ENCODE results near the gene EXOC4.
A peak's percentile ranks its signal among the peaks of the same experiment; 100 is the strongest.

EXOC4 gene

DNA sequence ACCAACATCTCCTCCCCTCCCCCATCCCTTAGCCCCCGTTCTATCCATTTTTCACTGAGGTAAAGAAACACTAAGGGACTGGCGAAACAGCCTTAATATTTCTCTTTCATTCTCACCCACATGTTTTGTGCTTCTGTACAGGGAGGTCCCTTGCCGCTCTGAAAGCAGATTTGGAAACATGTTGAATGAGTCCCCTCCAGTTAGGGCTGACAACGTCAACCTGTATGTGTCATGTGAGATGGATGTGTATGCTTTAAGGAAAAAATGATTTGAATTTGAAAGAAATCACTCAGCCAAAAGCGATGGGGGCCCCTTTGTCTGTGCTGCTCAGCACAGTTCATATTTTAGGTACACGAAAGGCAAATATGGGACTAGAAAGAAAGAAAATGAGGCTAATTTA is 560.0 kb downstream of the EXOC4 start:
- no peak for DNase-seq

- peak; percentile 32 for DNase-seq
These were observed 562.8 kb downstream of the EXOC4 start for GRCh38 chr7:133815611-133816210.

- no peak for DNase-seq
These were observed 566.8 kb downstream of the EXOC4 start for GRCh38 chr7:133819695-133820094.

- no peak for DNase-seq
These were observed 567.7 kb downstream of the EXOC4 start for GRCh38 chr7:133820584-133820983.

DNA sequence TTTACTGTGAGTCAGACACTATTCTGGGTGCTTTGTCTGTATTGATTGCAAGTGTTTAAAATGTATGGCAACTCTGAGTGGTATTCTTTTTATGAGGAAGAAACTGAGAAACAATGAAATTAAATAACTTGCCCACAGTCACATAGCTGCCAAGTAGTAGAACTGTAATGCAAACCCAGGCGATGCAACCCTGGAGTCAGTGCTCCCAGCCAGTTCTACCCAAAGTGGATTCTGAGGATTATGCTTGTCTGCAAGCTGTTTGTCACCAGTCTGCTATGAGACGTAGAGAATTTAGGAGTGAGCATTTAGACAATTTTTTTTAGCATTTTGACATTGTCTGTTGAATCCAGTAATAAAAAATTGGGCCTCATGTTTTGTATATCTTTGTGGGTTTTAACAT is 568.3 kb downstream of the EXOC4 start:
- DNase-seq, result no peak

- no peak for DNase-seq
These were observed 569.2 kb downstream of the EXOC4 start for GRCh38 chr7:133822001-133822641.

DNA sequence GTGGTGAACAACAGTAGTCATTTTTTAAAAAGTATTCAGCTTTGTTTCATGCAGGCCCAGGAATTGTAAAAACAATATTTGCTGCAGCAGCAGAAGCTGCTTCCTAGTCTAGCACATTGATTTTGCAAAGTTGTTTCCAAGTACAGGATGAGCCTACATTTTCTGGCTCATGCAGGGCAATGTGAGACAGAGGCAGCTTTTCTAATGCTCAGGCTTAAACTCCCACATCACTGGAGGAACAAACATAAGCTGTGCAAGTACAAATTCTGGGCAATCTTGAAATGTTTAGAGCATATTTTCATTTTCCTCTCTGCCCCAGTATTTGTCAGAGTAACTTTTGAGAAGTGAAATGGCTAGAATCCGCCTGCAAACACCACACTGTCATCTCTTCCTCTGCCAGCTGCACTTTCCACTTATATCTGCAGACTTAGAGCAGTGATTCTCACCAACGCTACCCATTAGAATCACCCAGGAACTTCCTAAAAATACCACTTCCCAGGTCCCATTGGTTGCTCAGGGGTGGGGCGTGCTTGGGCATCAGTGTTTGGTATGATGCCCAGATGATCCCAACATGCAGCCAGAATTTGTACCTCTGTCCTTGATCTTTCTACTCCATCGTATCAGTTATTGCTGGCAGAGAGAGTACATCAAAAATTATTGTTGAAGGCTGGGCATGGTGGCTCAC is 570.1 kb downstream of the EXOC4 start:
- DNase-seq, result no peak

GRCh38 chr7:133824132-133824531 is 571.3 kb downstream of the EXOC4 start:
- no peak for DNase-seq

DNA sequence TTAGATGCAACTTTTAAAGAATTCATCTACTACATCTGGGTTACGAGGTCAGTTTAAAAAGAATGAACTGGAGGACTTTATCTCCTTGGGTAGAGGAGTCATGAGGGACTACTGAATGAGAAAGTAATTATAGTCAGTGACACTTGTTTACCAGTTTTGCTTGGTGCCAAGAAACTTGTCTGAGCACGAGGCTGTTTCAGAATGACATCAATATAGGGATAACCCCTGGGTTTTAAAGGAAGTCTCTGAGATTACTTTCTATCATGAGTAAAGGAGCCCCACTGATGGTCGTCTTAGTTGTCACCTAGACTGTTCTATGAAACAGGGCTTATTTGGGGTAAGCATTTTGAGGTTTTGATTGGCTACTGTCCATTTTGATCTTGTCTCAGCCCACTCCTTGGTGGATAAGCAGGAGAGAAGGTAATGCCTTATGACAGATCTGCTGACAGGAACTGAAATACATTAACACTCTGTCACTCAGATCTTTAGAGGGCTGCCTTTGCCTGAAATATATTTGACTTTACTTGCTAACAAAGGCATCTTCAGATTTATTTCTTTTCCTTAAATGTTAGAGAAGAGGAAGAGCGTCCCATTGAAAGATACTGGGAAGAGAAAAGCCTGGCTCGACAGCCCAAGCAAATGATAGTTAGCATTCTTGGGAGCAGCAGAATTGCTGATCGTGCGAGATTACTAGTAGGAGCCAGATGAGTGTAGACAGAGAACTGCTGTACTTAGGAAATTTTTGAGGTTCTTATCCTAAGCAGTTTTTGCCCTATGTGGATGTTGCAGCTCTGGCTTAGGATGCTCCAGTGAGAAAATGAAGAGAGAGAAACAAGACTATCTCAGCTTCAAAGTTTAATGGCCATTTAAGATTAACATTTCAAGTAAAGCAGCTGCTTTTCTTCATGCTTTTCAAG is 575.1 kb downstream of the EXOC4 start:
- DNase-seq, result no peak

DNA sequence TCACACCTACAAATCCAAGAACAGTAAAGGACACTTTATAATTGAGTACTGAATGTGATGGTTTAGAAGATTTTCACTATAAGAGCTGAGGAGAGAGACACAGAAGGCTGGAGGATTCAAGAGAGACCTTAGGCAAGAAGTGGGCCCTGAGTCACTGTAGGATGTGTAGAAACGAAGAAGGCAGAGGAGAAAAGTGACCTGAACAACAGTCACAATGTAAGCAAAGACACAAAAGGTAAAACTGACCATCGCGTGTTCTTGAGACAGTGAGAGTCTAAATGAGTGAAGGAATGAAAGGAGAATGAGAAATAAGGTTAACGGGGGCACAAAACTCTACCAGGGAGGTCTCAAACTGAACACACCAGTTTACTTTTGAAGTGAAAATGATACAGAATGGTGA is 576.0 kb downstream of the EXOC4 start:
- no peak for DNase-seq

- DNase-seq, result peak; percentile 82
These were observed 576.5 kb downstream of the EXOC4 start for GRCh38 chr7:133829336-133829897.

DNA sequence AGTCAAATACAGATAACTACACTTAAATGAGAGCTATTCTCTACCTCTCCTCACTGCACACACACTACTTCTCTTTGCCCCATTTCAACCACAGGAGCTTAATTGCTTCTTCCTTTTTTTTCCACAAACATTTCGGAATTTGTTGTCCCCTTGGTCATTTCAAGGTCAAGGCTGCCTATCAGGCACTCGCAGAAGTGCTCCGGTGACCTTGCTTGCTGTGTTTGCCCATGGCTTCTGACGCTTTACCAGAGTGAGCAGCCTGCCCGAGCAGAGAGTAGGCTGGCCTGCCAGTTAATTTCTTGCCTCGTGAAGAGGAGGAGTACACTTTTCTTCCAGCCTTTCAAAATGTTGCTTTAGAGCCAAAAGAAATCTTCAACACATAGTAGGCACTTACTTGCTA is 577.2 kb downstream of the EXOC4 start:
- DNase-seq, result no peak

GRCh38 chr7:133836666-133837065 is 583.8 kb downstream of the EXOC4 start:
- no peak for DNase-seq

GRCh38 chr7:133837224-133837623 is 584.3 kb downstream of the EXOC4 start:
- no peak for DNase-seq

GRCh38 chr7:133839121-133839520 is 586.2 kb downstream of the EXOC4 start:
- DNase-seq, result no peak

DNA sequence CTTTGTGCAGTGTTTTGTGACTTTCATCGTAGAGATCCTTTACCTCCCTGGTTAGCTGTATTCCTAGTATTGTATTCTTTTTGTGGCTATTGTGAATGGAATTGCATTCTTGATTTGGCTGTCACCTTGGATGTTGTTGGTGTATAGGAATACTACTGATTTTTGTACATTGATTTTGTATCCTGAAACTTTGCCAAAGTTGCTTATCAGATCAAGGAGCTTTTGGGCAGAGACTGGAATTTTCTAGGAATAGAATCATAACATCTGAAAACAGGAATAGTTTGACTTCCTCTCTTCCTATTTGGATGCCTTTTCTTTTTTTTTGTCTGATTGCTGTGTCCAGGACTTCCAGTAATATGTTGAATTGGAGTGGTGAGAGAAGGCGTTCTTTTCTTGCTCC is 590.5 kb downstream of the EXOC4 start:
- no peak for DNase-seq

DNA sequence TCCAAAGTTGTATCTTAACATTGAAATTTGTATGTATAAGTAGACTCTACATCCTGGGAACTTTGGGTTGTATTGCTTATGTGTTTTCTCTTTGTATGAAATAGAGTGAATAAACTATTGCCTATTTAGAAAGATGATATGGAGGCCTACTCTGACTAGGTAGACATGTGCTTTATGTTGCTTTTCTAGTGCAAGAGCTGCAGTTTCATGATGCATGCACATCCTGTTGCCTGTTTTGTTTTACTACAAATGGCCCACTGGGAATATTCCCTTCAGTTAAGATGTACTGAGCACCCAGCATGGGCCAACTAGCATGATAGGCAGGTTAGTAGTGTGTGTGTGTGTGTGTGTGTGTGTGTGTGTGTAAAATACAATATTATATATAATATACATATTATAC is 592.1 kb downstream of the EXOC4 start:
- no peak for DNase-seq

- DNase-seq, result no peak
These were observed 593.5 kb downstream of the EXOC4 start for GRCh38 chr7:133846203-133846945.

- DNase-seq, result no peak
These were observed 597.8 kb downstream of the EXOC4 start for GRCh38 chr7:133850497-133851280.

- no peak for DNase-seq
These were observed 598.5 kb downstream of the EXOC4 start for GRCh38 chr7:133851411-133851810.

- peak; percentile 90 for DNase-seq
These were observed 600.9 kb downstream of the EXOC4 start for GRCh38 chr7:133853706-133854276.
